A549 (cell line): Measurements from ENCODE around the gene BMP7. TPM values are rescaled to one million over a fixed set of nuclear protein-coding genes. Genes with fewer than 3 reads are reported as not detected.

Experiments
- ATAC-seq, 2 experiments: fragments of 200-7000 bp in 1 of 2; fragments of >200 bp in 1 of 2; cut with Nextera tagmentation in 1 of 2; cut with Tn5 transposase in 1 of 2; 3 replicates each; pipeline versions ENCODE4 v1.8.0 to v1.9.1; 2018 to 2020; ENCODE audit warnings: mild to moderate bottlenecking in 1 of 2, moderate library complexity in 1 of 2
- CTCF ChIA-PET: fragments of 300-600 bp; sonication (Branson Sonifier 250); formaldehyde crosslinking; extraction: SDS; loops from one replicate; lab custom pipeline; 2021; ENCODE audit warnings: antibody characterized with exemption, inconsistent platforms; lab: Yijun Ruan, JAX
- POLR2A ChIA-PET: fragments of 350-600 bp; formaldehyde crosslinking; extraction: SDS; loops from one replicate; lab custom pipeline; 2021; ENCODE audit warnings: antibody characterized with exemption, inconsistent platforms; lab: Yijun Ruan, JAX
- DNase-seq, 2 experiments: peaks; one replicate each; pipeline versions ENCODE4 v3.0.0 to v3.0.0-alpha.2; 2011 to 2016; ENCODE audit warnings: low read depth in 1 of 2, low spot score in 1 of 2
- FAIRE-seq: peaks from 2 replicates; lab custom pipeline; 2011; peaks lifted over from hg19 to GRCh38; lab: Jason Lieb, UNC
- H3K27ac ChIP-seq, 2 experiments: fragments of >200 bp; sonication (Bioruptor Twin); formaldehyde crosslinking; 3 replicates each; pipeline ENCODE4 v1.5.1; 2016 to 2017
- H3K4me1 ChIP-seq: fragments of >200 bp; sonication (Bioruptor Twin); formaldehyde crosslinking; 3 replicates; pipeline ENCODE4 v1.6.1; 2016
- H3K4me2 ChIP-seq: fragments of >200 bp; sonication (Bioruptor Twin); formaldehyde crosslinking; 3 replicates; pipeline ENCODE4 v1.6.1; 2016
- H3K4me3 ChIP-seq: fragments of >200 bp; sonication (Bioruptor Twin); formaldehyde crosslinking; 3 replicates; pipeline ENCODE4 v1.5.1; 2016
- H3K9me3 ChIP-seq: fragments of >200 bp; sonication (Bioruptor Twin); formaldehyde crosslinking; 3 replicates; pipeline ENCODE4 v1.6.1; 2016
- ATOH8 ChIP-seq: fragments of 250-450 bp; sonication (Bioruptor Pico); IDR thresholded peaks from 2 replicates; pipeline ENCODE4 v1.5.0; 2020; ENCODE audit warnings: low read depth, mild to moderate bottlenecking, moderate library complexity
- BCL3 ChIP-seq: fragments of >200 bp; sonication (Bioruptor Twin); formaldehyde crosslinking; IDR thresholded peaks from 3 replicates; pipeline ENCODE4 v1.6.1; 2016
- BHLHE40 ChIP-seq: IDR thresholded peaks from 2 replicates; pipeline ENCODE4 v1.6.1; 2012; ENCODE audit warnings: low read depth, low read length, inconsistent platforms
- CBX2 ChIP-seq: fragments of 200-600 bp; sonication (generic); IDR thresholded peaks from 2 replicates; pipeline ENCODE4 v1.6.1; 2016; ENCODE audit warnings: low read depth, mild to moderate bottlenecking, borderline replicate concordance
- CEBPB ChIP-seq, 2 experiments: fragments of >200 bp in 1 of 2; sonication (Bioruptor Twin) in 1 of 2; formaldehyde crosslinking in 1 of 2; IDR thresholded peaks; 2 replicates each; pipeline ENCODE4 v1.6.1; 2012 to 2016
- CHD2 ChIP-seq: fragments of 150-350 bp; IDR thresholded peaks from 2 replicates; pipeline ENCODE4 v1.6.1; 2014; ENCODE audit warnings: low read length; ENCODE audit not compliant: partially characterized antibody
- FOSB ChIP-seq: fragments of 250-450 bp; sonication (Bioruptor Pico); IDR thresholded peaks from 2 replicates; pipeline ENCODE4 v1.5.0; 2020; ENCODE audit warnings: mild to moderate bottlenecking, moderate library complexity
- HOXA7 ChIP-seq: fragments of 250-450 bp; sonication (Bioruptor Pico); IDR thresholded peaks from 2 replicates; pipeline ENCODE4 v1.5.0; 2020; ENCODE audit warnings: mild to moderate bottlenecking, moderate library complexity
- JUNB ChIP-seq: fragments of >200 bp; sonication (Bioruptor Twin); formaldehyde crosslinking; IDR thresholded peaks from 2 replicates; pipeline ENCODE4 v1.6.1; 2016
- KDM1A ChIP-seq: fragments of 200-600 bp; sonication (generic); IDR thresholded peaks from 2 replicates; pipeline ENCODE4 v1.6.1; 2016; ENCODE audit warnings: low read depth, mild to moderate bottlenecking
- KDM5A ChIP-seq: fragments of 200-600 bp; sonication (generic); IDR thresholded peaks from 2 replicates; pipeline ENCODE4 v1.6.1; 2016; ENCODE audit warnings: antibody characterized with exemption, mild to moderate bottlenecking
- MAFK ChIP-seq: fragments of 450-650 bp; IDR thresholded peaks from 2 replicates; pipeline ENCODE4 v1.6.1; 2014; ENCODE audit not compliant: partially characterized antibody
- MAZ ChIP-seq: fragments of 150-350 bp; IDR thresholded peaks from 2 replicates; pipeline ENCODE4 v1.6.1; 2014; ENCODE audit warnings: antibody characterized with exemption, low read depth, low read length, borderline replicate concordance
- NFE2L2 ChIP-seq: fragments of 150-350 bp; conservative IDR thresholded peaks from 2 replicates; pipeline ENCODE4 v1.6.1; 2014; ENCODE audit warnings: low read length
- PHF8 ChIP-seq: fragments of 200-600 bp; sonication (generic); IDR thresholded peaks from 2 replicates; pipeline ENCODE4 v1.6.1; 2016; ENCODE audit warnings: low read depth, mild to moderate bottlenecking, antibody characterized with exemption, moderate library complexity, borderline replicate concordance
- POLR2AphosphoS2 ChIP-seq: conservative IDR thresholded peaks from 2 replicates; pipeline ENCODE4 v1.6.1; 2012; ENCODE audit warnings: low read length, improper control_type of control experiment, inconsistent platforms
- RARB ChIP-seq: fragments of 250-450 bp; sonication (Bioruptor Pico); IDR thresholded peaks from 2 replicates; pipeline ENCODE4 v1.8.0; 2021; ENCODE audit warnings: mild to moderate bottlenecking, moderate library complexity
- RFX5 ChIP-seq: fragments of 450-650 bp; IDR thresholded peaks from 2 replicates; pipeline ENCODE4 v1.7.1; 2014; ENCODE audit warnings: antibody characterized with exemption, mild to moderate bottlenecking, moderate library complexity
- RNF2 ChIP-seq: fragments of 200-600 bp; sonication (generic); IDR thresholded peaks from 2 replicates; pipeline ENCODE4 v1.6.1; 2016; ENCODE audit warnings: low read depth, mild to moderate bottlenecking, antibody characterized with exemption, moderate library complexity, borderline replicate concordance
- TP53 ChIP-seq: fragments of 250-450 bp; sonication (Bioruptor Pico); IDR thresholded peaks from 2 replicates; pipeline ENCODE4 v1.5.0; 2021; ENCODE audit warnings: mild to moderate bottlenecking, moderate library complexity
- USF2 ChIP-seq: fragments of 450-650 bp; IDR thresholded peaks from 2 replicates; pipeline ENCODE4 v1.6.1; 2014; ENCODE audit warnings: antibody characterized with exemption
- ZC3H11A ChIP-seq: fragments of 450-650 bp; IDR thresholded peaks from 2 replicates; pipeline ENCODE4 v1.6.1; 2014; ENCODE audit warnings: antibody characterized with exemption, mild to moderate bottlenecking
- ZNF302 ChIP-seq: fragments of 250-450 bp; sonication (Bioruptor Pico); IDR thresholded peaks from 2 replicates; pipeline ENCODE4 v1.9.0; 2021; ENCODE audit warnings: inconsistent platforms, mild to moderate bottlenecking, moderate library complexity
- ZSCAN20 ChIP-seq: fragments of 250-450 bp; sonication (Bioruptor Pico); IDR thresholded peaks from 2 replicates; pipeline ENCODE4 v1.8.0; 2022; ENCODE audit warnings: mild to moderate bottlenecking, moderate library complexity
- WGBS: methylation state at CpG from one replicate; pipeline ENCODE4 v1.1.6; 2017; ENCODE audit errors: missing lambda C conversion rate; 5-methylcytosine and 5-hydroxymethylcytosine counted together
- polyA plus RNA-seq, 4 experiments: library from polyadenylated mRNA; depleted of rRNA in 3 of 4; stranded (reverse); fragments of >200 nt; fragmentation: RNase III in 1 of 4; extraction: RNeasy Plus Mini Kit Qiagen cat#74134 plus additional on column Dnase treatment in 1 of 4; gene quantifications; 2 replicates in 3 of 4; 3 replicates in 1 of 4; pipeline ENCODE4 v1.2.3, GENCODE V29; 2011 to 2017
- TF ChIP-seq, protein P1 (sequence below): IDR thresholded peaks from 2 replicates; pipeline ENCODE4 v1.6.1; 2012
- TF ChIP-seq, protein P2 (sequence below): IDR thresholded peaks from 2 replicates; pipeline ENCODE4 v1.6.1; 2012; ENCODE audit warnings: low read depth, borderline replicate concordance
- TF ChIP-seq, protein P3 (sequence below): fragments of >200 bp; sonication (Bioruptor Twin); formaldehyde crosslinking; IDR thresholded peaks from 2 replicates; pipeline ENCODE4 v1.6.1; 2016
- TF ChIP-seq, protein P4 (sequence below): fragments of 150-350 bp; IDR thresholded peaks from 2 replicates; pipeline ENCODE4 v1.6.1; 2014; ENCODE audit warnings: low read depth, mild to moderate bottlenecking, low read length

BMP7 gene
- polyA plus RNA-seq, 2 of the 4 experiments (the other 2 are of a cell fraction) = 0.08 to 0.22 TPM

GRCh38 chr20:57124800-57125517 is 141.5 kb downstream of the BMP7 start:
- Histone ChIP-seq H3K4me2 (no peak overlapping the region), H3K4me3 (no peak overlapping the region), H3K9me3 (no peaks in the 10 kb centered on the region), H3K4me1 (no peaks in the 10 kb centered on the region), H3K27ac (no peak overlapping the region)
- DNase-seq = no peak
- FAIRE-seq = no peak
- whole genome bisulfite sequencing = 33% methylated on average over 12 of the region's 12 CpGs
- TF ChIP-seq, protein P1, sequence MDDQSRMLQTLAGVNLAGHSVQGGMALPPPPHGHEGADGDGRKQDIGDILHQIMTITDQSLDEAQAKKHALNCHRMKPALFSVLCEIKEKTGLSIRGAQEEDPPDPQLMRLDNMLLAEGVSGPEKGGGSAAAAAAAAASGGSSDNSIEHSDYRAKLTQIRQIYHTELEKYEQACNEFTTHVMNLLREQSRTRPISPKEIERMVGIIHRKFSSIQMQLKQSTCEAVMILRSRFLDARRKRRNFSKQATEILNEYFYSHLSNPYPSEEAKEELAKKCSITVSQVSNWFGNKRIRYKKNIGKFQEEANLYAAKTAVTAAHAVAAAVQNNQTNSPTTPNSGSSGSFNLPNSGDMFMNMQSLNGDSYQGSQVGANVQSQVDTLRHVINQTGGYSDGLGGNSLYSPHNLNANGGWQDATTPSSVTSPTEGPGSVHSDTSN = no peak
- TF ChIP-seq POLR2AphosphoS2 (no peak), CBX2 (no peak), NFE2L2 (no peak)
- TF ChIP-seq, protein P2, sequence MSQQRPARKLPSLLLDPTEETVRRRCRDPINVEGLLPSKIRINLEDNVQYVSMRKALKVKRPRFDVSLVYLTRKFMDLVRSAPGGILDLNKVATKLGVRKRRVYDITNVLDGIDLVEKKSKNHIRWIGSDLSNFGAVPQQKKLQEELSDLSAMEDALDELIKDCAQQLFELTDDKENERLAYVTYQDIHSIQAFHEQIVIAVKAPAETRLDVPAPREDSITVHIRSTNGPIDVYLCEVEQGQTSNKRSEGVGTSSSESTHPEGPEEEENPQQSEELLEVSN = no peak
- ChIA-PET CTCF (no interaction called here), POLR2A (no interaction called here)
- no peak for ATAC-seq

- Histone ChIP-seq H3K4me1 (no peaks in the 10 kb centered on the region), H3K4me3 (no peak overlapping the region), H3K27ac (no peak overlapping the region), H3K4me2 (no peak overlapping the region), H3K9me3 (no peaks in the 10 kb centered on the region)
- 50% methylated on average over 6 of the region's 6 CpGs for WGBS
- no peak for TF ChIP-seq PHF8
- TF ChIP-seq MAZ = no peak
- no peak for TF ChIP-seq FOSB (CRISPR knock-in tag)
- no peak for TF ChIP-seq KDM5A
- TF ChIP-seq POLR2AphosphoS2 = no peak
- no peak for TF ChIP-seq CHD2
- no peak for TF ChIP-seq CEBPB (IDR thresholded peaks at IDR 0.05)
- no peak for TF ChIP-seq BHLHE40
- no peak for TF ChIP-seq RNF2
- no peak for TF ChIP-seq ZNF302 (CRISPR knock-in tag)
- no peak for TF ChIP-seq RFX5
- no peak for TF ChIP-seq BCL3
- TF ChIP-seq, protein P3, sequence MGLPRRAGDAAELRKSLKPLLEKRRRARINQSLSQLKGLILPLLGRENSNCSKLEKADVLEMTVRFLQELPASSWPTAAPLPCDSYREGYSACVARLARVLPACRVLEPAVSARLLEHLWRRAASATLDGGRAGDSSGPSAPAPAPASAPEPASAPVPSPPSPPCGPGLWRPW = no peak
- TF ChIP-seq RARB = no peak
- no peak for TF ChIP-seq ZC3H11A
- no peak for TF ChIP-seq MAFK
- DNase-seq (no peak), FAIRE-seq (no peak), ATAC-seq (no peak)
- ChIA-PET POLR2A (no interaction called here), CTCF (no interaction called here)
Observed at GRCh38 chr20:57124366-57124765, 142.1 kb downstream of the BMP7 start.

GRCh38 chr20:57123504-57123903 is 142.9 kb downstream of the BMP7 start:
- no peak for FAIRE-seq
- Histone ChIP-seq H3K9me3 (no peaks in the 10 kb centered on the region), H3K4me3 (no peak overlapping the region), H3K4me2 (no peak overlapping the region), H3K27ac (no peak overlapping the region), H3K4me1 (no peaks in the 10 kb centered on the region)
- no peak for DNase-seq
- POLR2A ChIA-PET = no interaction called here
- no peak for ATAC-seq
- WGBS = 56% methylated on average over 4 of the region's 4 CpGs
- TF ChIP-seq JUNB (no peak), KDM1A (no peak), BHLHE40 (no peak), ZSCAN20 (CRISPR knock-in tag) (no peak), MAZ (no peak), ZNF302 (CRISPR knock-in tag) (no peak), RFX5 (no peak), FOSB (CRISPR knock-in tag) (no peak), TP53 (CRISPR knock-in tag) (no peak), ATOH8 (no peak), USF2 (no peak), HOXA7 (no peak), MAFK (no peak)
- TF ChIP-seq, protein P4, sequence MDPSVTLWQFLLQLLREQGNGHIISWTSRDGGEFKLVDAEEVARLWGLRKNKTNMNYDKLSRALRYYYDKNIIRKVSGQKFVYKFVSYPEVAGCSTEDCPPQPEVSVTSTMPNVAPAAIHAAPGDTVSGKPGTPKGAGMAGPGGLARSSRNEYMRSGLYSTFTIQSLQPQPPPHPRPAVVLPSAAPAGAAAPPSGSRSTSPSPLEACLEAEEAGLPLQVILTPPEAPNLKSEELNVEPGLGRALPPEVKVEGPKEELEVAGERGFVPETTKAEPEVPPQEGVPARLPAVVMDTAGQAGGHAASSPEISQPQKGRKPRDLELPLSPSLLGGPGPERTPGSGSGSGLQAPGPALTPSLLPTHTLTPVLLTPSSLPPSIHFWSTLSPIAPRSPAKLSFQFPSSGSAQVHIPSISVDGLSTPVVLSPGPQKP = no peak
- CTCF ChIA-PET = interaction anchor here (1.1 kb wide), 1 partner anchor 14 kb away, joined by 3 read pairs; no protein-coding TSS in a partner anchor
